H9 (cell line): Measurements from ENCODE around the gene ANAPC2. TPM values are rescaled to one million over a fixed set of nuclear protein-coding genes. Genes with fewer than 3 reads are reported as not detected.

Source experiments
- DNase-seq: peaks from one replicate; pipeline ENCODE4 v3.0.0-alpha.2; 2017
- H2AFZ ChIP-seq: one replicate; pipeline ENCODE4 v1.6.1; 2013; ENCODE audit warnings: mild to moderate bottlenecking, low read length, control low read depth, moderate library complexity
- H2AK5ac ChIP-seq: 2 replicates; pipeline ENCODE4 v1.6.1; 2013; ENCODE audit warnings: low read length, control low read depth, mixed read lengths; ENCODE audit not compliant: insufficient read length
- H2BK120ac ChIP-seq: one replicate; pipeline ENCODE4 v1.6.1; 2013; ENCODE audit warnings: low read depth, mild to moderate bottlenecking, low read length, control low read depth, inconsistent platforms; ENCODE audit not compliant: poor library complexity, severe bottlenecking
- H2BK12ac ChIP-seq: 2 replicates; pipeline ENCODE4 v1.6.1; 2013; ENCODE audit warnings: low read length, control low read depth, mixed read lengths, low read depth; ENCODE audit not compliant: insufficient read length
- H2BK15ac ChIP-seq: 2 replicates; pipeline ENCODE4 v1.6.1; 2013; ENCODE audit warnings: low read depth, low read length, control low read depth
- H2BK20ac ChIP-seq: one replicate; pipeline ENCODE4 v1.6.1; 2013; ENCODE audit warnings: low read depth, mild to moderate bottlenecking, low read length, control low read depth, inconsistent platforms; ENCODE audit not compliant: poor library complexity, severe bottlenecking
- H2BK5ac ChIP-seq: 2 replicates; pipeline ENCODE4 v1.6.1; 2013; ENCODE audit warnings: low read length, control low read depth, mixed read lengths; ENCODE audit not compliant: insufficient read length
- H3K14ac ChIP-seq: 2 replicates; pipeline ENCODE4 v1.6.1; 2013; ENCODE audit warnings: low read length, control low read depth; ENCODE audit not compliant: insufficient read depth
- H3K18ac ChIP-seq: 2 replicates; pipeline ENCODE4 v1.6.1; 2013; ENCODE audit warnings: low read depth, mild to moderate bottlenecking, mixed read lengths, low read length, control low read depth; ENCODE audit not compliant: insufficient read length
- H3K23ac ChIP-seq: 2 replicates; pipeline ENCODE4 v1.6.1; 2013; ENCODE audit warnings: low read length, control low read depth, mixed read lengths, low read depth; ENCODE audit not compliant: insufficient read length
- H3K23me2 ChIP-seq: 2 replicates; pipeline ENCODE4 v1.6.1; 2013; ENCODE audit warnings: low read depth, mild to moderate bottlenecking, mixed read lengths, low read length, control low read depth; ENCODE audit not compliant: insufficient read length, poor library complexity, severe bottlenecking
- H3K27ac ChIP-seq: 2 replicates; pipeline ENCODE4 v1.5.1; 2013; ENCODE audit warnings: low read length, control low read depth, mixed read lengths, low read depth; ENCODE audit not compliant: insufficient read length
- H3K27me3 ChIP-seq: 2 replicates; pipeline ENCODE4 v1.6.1; 2013; ENCODE audit warnings: low read length, control low read depth, inconsistent platforms; ENCODE audit not compliant: insufficient read depth
- H3K4ac ChIP-seq: 2 replicates; pipeline ENCODE4 v1.6.1; 2013; ENCODE audit warnings: low read depth, mild to moderate bottlenecking, control low read depth, inconsistent platforms, low read length, moderate library complexity
- H3K4me1 ChIP-seq: 2 replicates; pipeline ENCODE4 v1.6.1; 2013; ENCODE audit warnings: low read length, control low read depth, inconsistent platforms; ENCODE audit not compliant: insufficient read depth
- H3K4me2 ChIP-seq: 2 replicates; pipeline ENCODE4 v1.6.1; 2013; ENCODE audit warnings: low read length, control low read depth, mixed read lengths; ENCODE audit not compliant: insufficient read length, insufficient read depth
- H3K56ac ChIP-seq: 2 replicates; pipeline ENCODE4 v1.6.1; 2013; ENCODE audit warnings: low read depth, mild to moderate bottlenecking, mixed read lengths, low read length, control low read depth; ENCODE audit not compliant: insufficient read length
- H3K79me1 ChIP-seq: 2 replicates; pipeline ENCODE4 v1.6.1; 2013; ENCODE audit warnings: low read depth, mild to moderate bottlenecking, moderate library complexity, low read length, control low read depth, inconsistent platforms; ENCODE audit not compliant: insufficient read depth, poor library complexity, severe bottlenecking
- H3K79me2 ChIP-seq: 2 replicates; pipeline ENCODE4 v1.6.1; 2013; ENCODE audit warnings: low read length, control low read depth, inconsistent platforms; ENCODE audit not compliant: insufficient read depth
- H3K9ac ChIP-seq: 2 replicates; pipeline ENCODE4 v1.6.1; 2013; ENCODE audit warnings: low read length, control low read depth, mixed read lengths; ENCODE audit not compliant: insufficient read length; ENCODE audit errors: extremely low read depth
- H3K9me3 ChIP-seq: one replicate; pipeline ENCODE4 v1.6.1; 2013; ENCODE audit warnings: low read depth, low read length, inconsistent platforms; ENCODE audit not compliant: control insufficient read depth
- H3T11ph ChIP-seq: one replicate; pipeline ENCODE4 v1.6.1; 2013; ENCODE audit warnings: mild to moderate bottlenecking, low read length, control low read depth, inconsistent platforms
- H4K20me1 ChIP-seq: one replicate; pipeline ENCODE4 v1.6.1; 2013; ENCODE audit not compliant: control insufficient read depth, insufficient read length, insufficient read depth
- H4K5ac ChIP-seq: 2 replicates; pipeline ENCODE4 v1.6.1; 2013; ENCODE audit warnings: low read depth, mild to moderate bottlenecking, mixed read lengths, low read length, control low read depth; ENCODE audit not compliant: insufficient read length
- H4K8ac ChIP-seq: replicated peaks from 2 replicates; pipeline ENCODE4 v1.6.1; 2013; ENCODE audit warnings: low read length, control low read depth, mixed read lengths, low read depth; ENCODE audit not compliant: insufficient read length
- H4K91ac ChIP-seq: 2 replicates; pipeline ENCODE4 v1.6.1; 2013; ENCODE audit warnings: low read depth, mild to moderate bottlenecking, moderate library complexity, mixed read lengths, low read length, control low read depth; ENCODE audit not compliant: insufficient read length
- H3K27ac Mint-ChIP-seq, 3 experiments: 2 replicates in 2 of 3; 3 replicates in 1 of 3; pipeline ENCODE4 v1.8.0; 2020 to 2021; ENCODE audit warnings: mixed read lengths in 3 of 3, mild to moderate bottlenecking in 1 of 3, moderate library complexity in 1 of 3
- H3K27me3 Mint-ChIP-seq: 2 replicates; pipeline ENCODE4 v1.8.0; 2021; ENCODE audit warnings: low read depth, mild to moderate bottlenecking, moderate library complexity, mixed read lengths
- H3K36me3 Mint-ChIP-seq, 3 experiments: 2 replicates in 2 of 3; 3 replicates in 1 of 3; pipeline ENCODE4 v1.8.0; 2020 to 2021; ENCODE audit warnings: low read depth in 3 of 3, mixed read lengths in 3 of 3; ENCODE audit not compliant: insufficient read depth in 1 of 3
- H3K4me1 Mint-ChIP-seq, 2 experiments: 2 replicates each; pipeline ENCODE4 v1.8.0; 2020; ENCODE audit warnings: mixed read lengths in 2 of 2
- H3K4me3 Mint-ChIP-seq, 2 experiments: 2 replicates in 1 of 2; 3 replicates in 1 of 2; pipeline ENCODE4 v1.8.0; 2020 to 2021; ENCODE audit warnings: mild to moderate bottlenecking in 2 of 2, mixed read lengths in 2 of 2, moderate library complexity in 1 of 2
- H3K9me3 Mint-ChIP-seq, 2 experiments: 2 replicates in 1 of 2; 3 replicates in 1 of 2; pipeline ENCODE4 v1.8.0; 2020; ENCODE audit warnings: mild to moderate bottlenecking in 2 of 2, mixed read lengths in 2 of 2, moderate library complexity in 1 of 2
- WGBS: extraction: QIAGEN DNeasy Blood & Tissue Kit; methylation state at CpG from one replicate; pipeline ENCODE4 v1.1.7; 2013; ENCODE audit warnings: missing lambda C conversion rate, low lambda C conversion rate, mixed read lengths; ENCODE audit not compliant: insufficient read length; ENCODE audit errors: extremely low coverage; 5-methylcytosine and 5-hydroxymethylcytosine counted together
- total RNA-seq: library from RNA; stranded (reverse); gene quantifications from 2 replicates; pipeline ENCODE4 v1.2.1, GENCODE V29; 2021
- TF ChIP-seq, protein P1 (sequence below): fragments of 200-600 bp; sonication (generic); conservative IDR thresholded peaks from 3 replicates; pipeline ENCODE4 v1.8.0; 2021; ENCODE audit warnings: antibody characterized with exemption, mild to moderate bottlenecking

Gene ANAPC2
- total RNA-seq, 1 experiment from 2014 or later = 54.8 TPM

DNA sequence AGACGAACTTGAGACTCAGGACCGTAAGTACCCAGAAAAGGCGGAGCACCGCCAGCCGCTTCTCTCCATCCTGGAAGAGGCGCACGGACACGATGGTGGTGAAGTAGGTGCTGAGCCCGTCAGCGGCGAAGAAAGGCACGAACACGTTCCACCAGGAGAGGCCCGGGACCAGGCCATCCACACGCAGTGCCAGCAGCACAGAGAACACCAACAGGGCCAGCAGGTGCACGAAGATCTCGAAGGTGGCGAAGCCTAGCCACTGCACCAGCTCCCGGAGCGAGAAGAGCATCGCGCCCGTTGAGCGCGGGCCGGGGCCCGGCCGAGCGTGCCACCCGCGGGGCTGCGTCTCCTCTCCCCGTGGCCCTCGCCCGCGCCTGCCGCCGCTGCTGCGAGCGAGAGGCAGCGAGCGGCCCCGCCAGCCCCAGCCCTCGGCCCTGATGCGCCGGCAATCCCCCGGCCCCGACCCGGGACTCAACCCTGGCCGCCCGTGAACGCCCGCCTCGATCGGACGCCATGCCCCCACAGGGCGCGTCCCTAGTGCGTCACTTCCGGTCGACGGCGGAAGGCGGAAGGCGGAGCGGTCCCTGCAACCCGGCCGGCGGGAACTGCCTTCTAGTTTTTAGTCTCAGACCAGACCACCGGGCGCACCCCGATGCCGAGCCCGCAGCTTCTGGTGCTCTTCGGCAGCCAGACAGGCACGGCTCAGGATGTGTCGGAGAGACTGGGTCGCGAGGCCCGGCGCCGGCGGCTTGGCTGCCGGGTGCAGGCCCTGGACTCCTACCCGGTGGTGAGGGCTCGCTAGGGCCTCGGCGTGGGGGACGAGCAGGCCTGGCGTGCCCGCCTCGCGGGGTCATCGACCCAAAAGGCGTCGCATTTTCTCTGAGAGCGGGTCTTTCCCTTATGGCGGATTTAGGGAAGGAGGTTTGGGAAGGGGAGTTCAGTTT, 17.0 kb upstream of the ANAPC2 start, which contains the start of the genes NDOR1 and TMEM203:
Gene NDOR1, plus strand, starts transcription at position 575 of the 944 bp plus-strand sequence. Its CDS starts 78 bp downstream, at position 653.
Gene TMEM203, minus strand, starts transcription at position 523 of the 944 bp plus-strand sequence. Its CDS starts 234 bp downstream, at position 289.
- Mint-ChIP-seq H3K9me3 (no peaks in the 10 kb centered on the region), H3K27me3 (no peaks in the 10 kb centered on the region), H3K36me3 (peaks cover 8 to 39% (median 30%) of the 10 kb centered on the region in 3 experiments), H3K4me1 (peaks cover 25 to 33% of the 10 kb centered on the region in 2 experiments), H3K27ac (peak within 1 kb of the TSS; percentile 88 to 97 (median 97); a peak in 6 of 7 replicates), H3K4me3 (peak within 1 kb of the TSS; percentile 93 to 99)
- Histone ChIP-seq H3T11ph (no peak within 1 kb of the TSS), H2AK5ac (no peak within 1 kb of the TSS), H3K27ac (no peak within 1 kb of the TSS), H2BK120ac (no peak within 1 kb of the TSS), H4K5ac (no peak within 1 kb of the TSS), H3K4me2 (peak within 1 kb of the TSS; percentile 91), H3K14ac (no peak within 1 kb of the TSS; the same call in 1 of the 2 replicates), H3K27me3 (no peaks in the 10 kb centered on the region), H3K23ac (no peak within 1 kb of the TSS), H3K4me1 (no peaks in the 10 kb centered on the region; the same call in 1 of the 2 replicates), H2BK5ac (no peak within 1 kb of the TSS), H3K56ac (no peak within 1 kb of the TSS), H4K20me1 (no peaks in the 10 kb centered on the region), H2AFZ (no peak within 1 kb of the TSS), H3K9me3 (no peaks in the 10 kb centered on the region), H3K79me2 (peaks cover 13% of the 10 kb centered on the region; the same call in 1 of the 2 replicates), H3K23me2 (peaks cover 8% of the 10 kb centered on the region), H4K91ac (no peak within 1 kb of the TSS), H3K4ac (no peak within 1 kb of the TSS), H3K18ac (no peak within 1 kb of the TSS), H2BK15ac (no peak within 1 kb of the TSS), H4K8ac (no peak within 1 kb of the TSS), H3K9ac (peak within 1 kb of the TSS; percentile 84), H2BK12ac (no peak within 1 kb of the TSS), H2BK20ac (no peak within 1 kb of the TSS), H3K79me1 (peaks cover 19% of the 10 kb centered on the region)
- TF ChIP-seq, protein P1, sequence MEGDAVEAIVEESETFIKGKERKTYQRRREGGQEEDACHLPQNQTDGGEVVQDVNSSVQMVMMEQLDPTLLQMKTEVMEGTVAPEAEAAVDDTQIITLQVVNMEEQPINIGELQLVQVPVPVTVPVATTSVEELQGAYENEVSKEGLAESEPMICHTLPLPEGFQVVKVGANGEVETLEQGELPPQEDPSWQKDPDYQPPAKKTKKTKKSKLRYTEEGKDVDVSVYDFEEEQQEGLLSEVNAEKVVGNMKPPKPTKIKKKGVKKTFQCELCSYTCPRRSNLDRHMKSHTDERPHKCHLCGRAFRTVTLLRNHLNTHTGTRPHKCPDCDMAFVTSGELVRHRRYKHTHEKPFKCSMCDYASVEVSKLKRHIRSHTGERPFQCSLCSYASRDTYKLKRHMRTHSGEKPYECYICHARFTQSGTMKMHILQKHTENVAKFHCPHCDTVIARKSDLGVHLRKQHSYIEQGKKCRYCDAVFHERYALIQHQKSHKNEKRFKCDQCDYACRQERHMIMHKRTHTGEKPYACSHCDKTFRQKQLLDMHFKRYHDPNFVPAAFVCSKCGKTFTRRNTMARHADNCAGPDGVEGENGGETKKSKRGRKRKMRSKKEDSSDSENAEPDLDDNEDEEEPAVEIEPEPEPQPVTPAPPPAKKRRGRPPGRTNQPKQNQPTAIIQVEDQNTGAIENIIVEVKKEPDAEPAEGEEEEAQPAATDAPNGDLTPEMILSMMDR = no peak
- WGBS = no CpG with 5 or more reads among the region's 98 CpGs
- peak; percentile 89 for DNase-seq
